ENCODE measurements around the gene EDEM3. TPM values are rescaled to one million over a fixed set of nuclear protein-coding genes. Genes with fewer than 3 reads are reported as not detected.
A peak's percentile ranks its signal among the peaks of the same experiment; 100 is the strongest.

The EDEM3 gene
- polyA plus RNA-seq, 3 donors = 15.5 to 21.9 (median 18.0) TPM

GRCh38 chr1:184753608-184754475 lies 816 bp downstream of the EDEM3 start:
- Mint-ChIP-seq H3K4me3 (peak overlapping the region; percentile 91 to 97), H3K36me3 (peaks cover 0 to 2% of the 10 kb centered on the region in 2 donors), H3K27ac (peak overlapping the region; percentile 89 to 97 (median 95)), H3K4me1 (peaks cover 40% of the 10 kb centered on the region), H3K27me3 (ENCODE audit: low read depth in 3 of 3) (peaks cover 0 to 2% (median 0%) of the 10 kb centered on the region in 3 donors), H3K9me3 (no peaks in the 10 kb centered on the region)
- peaks cover 18% of the 10 kb centered on the region for H4K20me1 ChIP-seq (ENCODE audit: insufficient read depth, low read length)
- H3K4me1 ChIP-seq (ENCODE audit: control insufficient read depth in 1 of 2, insufficient read depth in 2 of 2, low read length in 2 of 2) = peaks cover 17 to 52% of the 10 kb centered on the region in 2 donors
- intact Hi-C loops (cut with micrococcal nuclease) = loop anchor here (2.0 to 10.0 kb wide), 4 partner anchors 39 to 1279 kb away; partner anchors contain the start of genes SWT1 (in 2 of the 2), TRMT1L (in 2 of the 2) and SMG7 (in 1 of the 2)
- no peak for TF ChIP-seq CTCF (IDR thresholded peaks at IDR 0.05)
- peak overlapping the region; percentile 67 to 100 (median 97) for H3K4me3 ChIP-seq (replicated peaks in 1 of 3; ENCODE audit: low read depth in 2 of 3, low read length in 3 of 3)
- WGBS (ENCODE audit: insufficient coverage) = under 1% methylated on average over 36 of the region's 43 CpGs
- peak overlapping the region; percentile 85 for H3K9ac ChIP-seq (ENCODE audit: insufficient read depth, low read length, poor library complexity, severe bottlenecking)
- H3K4me2 ChIP-seq (replicated peaks; ENCODE audit: extremely low read depth, low read length, poor library complexity, severe bottlenecking) = peak overlapping the region; percentile 100
- H3K36me3 ChIP-seq (replicated peaks in 1 of 2; ENCODE audit: control insufficient read depth in 1 of 2, insufficient read depth in 2 of 2, low read length in 2 of 2) = no peaks in the 10 kb centered on the region
- H3K9me3 ChIP-seq (replicated peaks in 1 of 2; ENCODE audit: control insufficient read depth in 1 of 2, insufficient read depth in 1 of 2, low read length in 2 of 2) = no peaks in the 10 kb centered on the region
- H2AFZ ChIP-seq (ENCODE audit: insufficient read depth, low read depth, low read length, poor library complexity, severe bottlenecking) = peak overlapping the region; percentile 90
- peak overlapping the region; percentile 88 to 91 for H3K27ac ChIP-seq (ENCODE audit: low read depth in 1 of 2, low read length in 2 of 2)
- H3K79me2 ChIP-seq (ENCODE audit: insufficient read depth, low read length) = peaks cover 59% of the 10 kb centered on the region
- DNase-seq = peak; percentile 8 to 56 (median 44)
- H3K27me3 ChIP-seq (ENCODE audit: control insufficient read depth in 2 of 2, insufficient read depth in 2 of 2, low read length in 2 of 2) = no peaks in the 10 kb centered on the region

- peaks cover 66% of the 10 kb centered on the region for H3K79me2 ChIP-seq (ENCODE audit: insufficient read depth, low read length)
- intact Hi-C loops (cut with micrococcal nuclease) = loop anchor here (5.0 to 10.0 kb wide), 2 partner anchors 404 to 1278 kb away; partner anchors contain the start of genes SMG7 (in 1 of the 2), SWT1 (in 1 of the 2) and TRMT1L (in 1 of the 2)
- Mint-ChIP-seq H3K9me3 (no peaks in the 10 kb centered on the region), H3K4me3 (peak overlapping the region; percentile 91 to 97), H3K4me1 (peaks cover 45% of the 10 kb centered on the region), H3K36me3 (peaks cover 0 to 5% of the 10 kb centered on the region in 2 donors), H3K27me3 (ENCODE audit: low read depth in 3 of 3) (peaks cover 0 to 2% (median 0%) of the 10 kb centered on the region in 3 donors), H3K27ac (peak overlapping the region; percentile 89 to 97 (median 95))
- H3K9ac ChIP-seq (ENCODE audit: insufficient read depth, low read length, poor library complexity, severe bottlenecking) = no peak overlapping the region
- WGBS (ENCODE audit: insufficient coverage) = no CpG with 5 or more reads among the region's 5 CpGs
- peak overlapping the region; percentile 90 for H2AFZ ChIP-seq (ENCODE audit: insufficient read depth, low read depth, low read length, poor library complexity, severe bottlenecking)
- H3K27me3 ChIP-seq (ENCODE audit: control insufficient read depth in 2 of 2, insufficient read depth in 2 of 2, low read length in 2 of 2) = no peaks in the 10 kb centered on the region
- peak overlapping the region in 1 of 2 donors; percentile 88 for H3K27ac ChIP-seq (ENCODE audit: low read depth in 1 of 2, low read length in 2 of 2)
- H3K4me3 ChIP-seq (replicated peaks in 1 of 3; ENCODE audit: low read depth in 2 of 3, low read length in 3 of 3) = peak overlapping the region; percentile 67 to 100 (median 97)
- peak in 2 of 3 donors; percentile 16 to 30 for DNase-seq
- peaks cover 18% of the 10 kb centered on the region for H4K20me1 ChIP-seq (ENCODE audit: insufficient read depth, low read length)
- no peaks in the 10 kb centered on the region for H3K9me3 ChIP-seq (replicated peaks in 1 of 2; ENCODE audit: control insufficient read depth in 1 of 2, insufficient read depth in 1 of 2, low read length in 2 of 2)
- H3K4me1 ChIP-seq (ENCODE audit: control insufficient read depth in 1 of 2, insufficient read depth in 2 of 2, low read length in 2 of 2) = peaks cover 18 to 60% of the 10 kb centered on the region in 2 donors
- H3K36me3 ChIP-seq (replicated peaks in 1 of 2; ENCODE audit: control insufficient read depth in 1 of 2, insufficient read depth in 2 of 2, low read length in 2 of 2) = no peaks in the 10 kb centered on the region
- peak overlapping the region; percentile 100 for H3K4me2 ChIP-seq (replicated peaks; ENCODE audit: extremely low read depth, low read length, poor library complexity, severe bottlenecking)
- TF ChIP-seq CTCF (IDR thresholded peaks at IDR 0.05) = no peak
Measured at GRCh38 chr1:184753117-184753516, 1.5 kb downstream of the EDEM3 start.
